Smooth muscle cell (in vitro differentiated cells): ENCODE data around the gene KCNH4. TPM values are rescaled to one million over a fixed set of nuclear protein-coding genes. Genes with fewer than 3 reads are reported as not detected.
"Not testable (repeated sequence)": the region's sequence is repeated elsewhere in the genome, so short reads cannot be mapped to it uniquely, and the experiment has no call there.

Experiments used
- DNase-seq: peaks from one replicate; lab custom pipeline; 2025; ENCODE audit not compliant: unreplicated experiment; lab: John Stamatoyannopoulos, UW
- H2AFZ ChIP-seq: fragments of 200-600 bp; sonication (generic); 2 replicates; pipeline ENCODE4 v1.6.0; 2016; ENCODE audit warnings: antibody characterized with exemption, low read depth, mild to moderate bottlenecking
- H3F3A ChIP-seq: fragments of 200-600 bp; sonication (generic); 2 replicates; pipeline ENCODE4 v1.6.0; 2017; ENCODE audit warnings: antibody characterized with exemption, low read depth
- H3K27ac ChIP-seq: fragments of 200-600 bp; sonication (generic); 2 replicates; pipeline ENCODE4 v1.5.1; 2016; ENCODE audit warnings: low read depth, mild to moderate bottlenecking
- H3K27me3 ChIP-seq: fragments of 200-600 bp; sonication (generic); 2 replicates; pipeline ENCODE4 v1.6.1; 2016; ENCODE audit warnings: low read depth, mild to moderate bottlenecking
- H3K36me3 ChIP-seq: fragments of 200-600 bp; sonication (generic); 2 replicates; pipeline ENCODE4 v1.5.1; 2016; ENCODE audit warnings: low read depth
- H3K4me1 ChIP-seq: fragments of 200-600 bp; sonication (generic); 2 replicates; pipeline ENCODE4 v1.5.1; 2016; ENCODE audit warnings: low read depth
- H3K4me2 ChIP-seq: fragments of 200-600 bp; sonication (generic); 2 replicates; pipeline ENCODE4 v1.6.0; 2016; ENCODE audit warnings: mild to moderate bottlenecking
- H3K4me3 ChIP-seq: fragments of 200-600 bp; sonication (generic); 2 replicates; pipeline ENCODE4 v1.5.1; 2016; ENCODE audit warnings: mild to moderate bottlenecking
- H3K79me2 ChIP-seq: fragments of 200-600 bp; sonication (generic); 2 replicates; pipeline ENCODE4 v1.6.0; 2016; ENCODE audit warnings: low read depth, mild to moderate bottlenecking
- H3K9ac ChIP-seq: fragments of 200-600 bp; sonication (generic); 2 replicates; pipeline ENCODE4 v1.6.0; 2016; ENCODE audit warnings: low read depth
- H3K9me3 ChIP-seq: fragments of 200-600 bp; sonication (generic); replicated peaks from 2 replicates; pipeline ENCODE4 v1.5.1; 2016; ENCODE audit warnings: low read depth
- H4K20me1 ChIP-seq: fragments of 200-600 bp; sonication (generic); 2 replicates; pipeline ENCODE4 v1.6.0; 2016; ENCODE audit warnings: low read depth
- CTCF ChIP-seq: fragments of 200-600 bp; sonication (generic); IDR thresholded peaks from 2 replicates; pipeline ENCODE4 v1.5.1; 2017; ENCODE audit warnings: borderline replicate concordance, mild to moderate bottlenecking, antibody characterized with exemption; ENCODE audit not compliant: insufficient read depth, poor library complexity, severe bottlenecking
- WGBS: methylation state at CpG from one replicate; pipeline ENCODE4 v1.1.7; 2016; ENCODE audit warnings: low lambda C conversion rate; 5-methylcytosine and 5-hydroxymethylcytosine counted together
- polyA plus RNA-seq: library from polyadenylated mRNA; unstranded; fragments of >200 nt; fragmentation: Nextera tagmentation; extraction: Ambion mirVana; gene quantifications from 2 replicates; pipeline ENCODE4 v1.2.1, GENCODE V29; 2016
- total RNA-seq: library from RNA; depleted of rRNA; stranded (reverse); fragments of >200 nt; gene quantifications from 2 replicates; pipeline ENCODE4 v1.2.3, GENCODE V29; 2014

KCNH4 gene
- total and polyA plus RNA-seq, 2 experiments from 2014 or later, result not detected

GRCh38 chr17:42153919-42154742, 26.8 kb downstream of the KCNH4 start:
- peaks cover 56% of the 10 kb centered on the region for H3K79me2 ChIP-seq

GRCh38 chr17:42146911-42147607, 33.9 kb downstream of the KCNH4 start:
- H3K27me3 ChIP-seq, result no peaks in the 10 kb centered on the region
- no peaks in the 10 kb centered on the region for H3K9me3 ChIP-seq
- H3K79me2 ChIP-seq, result peaks cover 86% of the 10 kb centered on the region
- no peak overlapping the region for H3K4me2 ChIP-seq
- TF ChIP-seq CTCF, result no peak
- H3F3A ChIP-seq, result peaks cover 10% of the 10 kb centered on the region
- no peak overlapping the region for H3K9ac ChIP-seq
- no peaks in the 10 kb centered on the region for H3K4me1 ChIP-seq
- no peaks in the 10 kb centered on the region for H3K36me3 ChIP-seq
- no peak overlapping the region for H3K27ac ChIP-seq
- no peak for DNase-seq
- no peak overlapping the region for H3K4me3 ChIP-seq
- peaks cover 98% of the 10 kb centered on the region for H4K20me1 ChIP-seq
- H2AFZ ChIP-seq, result no peak overlapping the region
- 92% methylated on average over 13 of the region's 13 CpGs for WGBS

More at GRCh38 chr17:42153919-42154742, 26.8 kb downstream of the KCNH4 start:
- Histone ChIP-seq H4K20me1 (peaks cover 49% of the 10 kb centered on the region), H3K4me2 (peak overlapping the region; percentile 93), H3K9ac (peak overlapping the region; percentile 96), H3F3A (no peaks in the 10 kb centered on the region), H3K36me3 (no peaks in the 10 kb centered on the region), H3K27me3 (no peaks in the 10 kb centered on the region), H3K9me3 (no peaks in the 10 kb centered on the region), H3K4me3 (peak overlapping the region; percentile 86), H3K27ac (peak overlapping the region; percentile 74), H3K4me1 (peaks cover 6% of the 10 kb centered on the region), H2AFZ (peak overlapping the region; percentile 26)
- DNase-seq, result no peak
- 4% methylated on average over 15 of the region's 15 CpGs for WGBS
- TF ChIP-seq CTCF, result no peak

- H3K9me3 ChIP-seq, H3K36me3 ChIP-seq, H3K4me1 ChIP-seq, H3K27me3 ChIP-seq, H3K4me3 ChIP-seq, DNase-seq, H3K9ac ChIP-seq, H2AFZ ChIP-seq, H3K4me2 ChIP-seq: not testable (repeated sequence)
- WGBS, result 92% methylated on average over 4 of the region's 4 CpGs
- peak overlapping the region; percentile 77 for H3K27ac ChIP-seq
- peaks cover 83% of the 10 kb centered on the region for H3K79me2 ChIP-seq
- peaks cover 97% of the 10 kb centered on the region for H4K20me1 ChIP-seq
- peaks cover 16% of the 10 kb centered on the region for H3F3A ChIP-seq
Observed at GRCh38 chr17:42143138-42143537, 37.8 kb downstream of the KCNH4 start.

- peak overlapping the region; percentile 77 for H3K27ac ChIP-seq
- no peak for DNase-seq
- peak overlapping the region; percentile 42 for H3K4me2 ChIP-seq
- no peaks in the 10 kb centered on the region for H3K9me3 ChIP-seq
- H3K79me2 ChIP-seq, result peaks cover 84% of the 10 kb centered on the region
- H4K20me1 ChIP-seq, result peaks cover 97% of the 10 kb centered on the region
- no peak overlapping the region for H3K4me3 ChIP-seq
- H3K9ac ChIP-seq, result no peak overlapping the region
- peaks cover 14% of the 10 kb centered on the region for H3F3A ChIP-seq
- H2AFZ ChIP-seq, result no peak overlapping the region
- TF ChIP-seq CTCF, result no peak
- no peaks in the 10 kb centered on the region for H3K4me1 ChIP-seq
- H3K27me3 ChIP-seq, result no peaks in the 10 kb centered on the region
- 57% methylated on average over 7 of the region's 7 CpGs for WGBS
- H3K36me3 ChIP-seq, result no peaks in the 10 kb centered on the region
Observed at GRCh38 chr17:42142371-42142896, 38.5 kb downstream of the KCNH4 start.
